H1 (cell line): Measurements from ENCODE around the gene MOB2.

ENCODE experiments used
- CREB1 ChIP-seq: IDR thresholded peaks from 2 replicates; pipeline ENCODE4 v1.6.1; 2012; ENCODE audit warnings: inconsistent platforms
- EGR1 ChIP-seq: IDR thresholded peaks from 2 replicates; pipeline ENCODE4 v1.6.1; 2011; ENCODE audit warnings: low read depth, low read length, borderline replicate concordance
- EP300 ChIP-seq, 2 experiments: IDR thresholded peaks; 1 replicate in 1 of 2; 2 replicates in 1 of 2; pipeline ENCODE4 v1.6.1; 2011 to 2012; ENCODE audit warnings: low read depth in 2 of 2, low read length in 2 of 2, mild to moderate bottlenecking in 2 of 2, borderline replicate concordance in 1 of 2, inconsistent platforms in 1 of 2, moderate library complexity in 1 of 2
- EZH2 ChIP-seq: fragments of 200-600 bp; sonication (generic); IDR thresholded peaks from 2 replicates; pipeline ENCODE4 v1.7.1; 2012; ENCODE audit warnings: low read depth, mild to moderate bottlenecking, moderate library complexity, low read length, inconsistent platforms; ENCODE audit not compliant: severe bottlenecking
- JUND ChIP-seq: IDR thresholded peaks from 2 replicates; pipeline ENCODE4 v1.6.1; 2011; ENCODE audit warnings: mild to moderate bottlenecking, improper control_type of control experiment, low read length
- KDM5A ChIP-seq: fragments of 200-600 bp; IDR thresholded peaks from 2 replicates; pipeline ENCODE4 v1.7.1; 2012; ENCODE audit warnings: mild to moderate bottlenecking, low read length, inconsistent platforms, mixed read lengths
- POLR2A ChIP-seq, 2 experiments: IDR thresholded peaks; 1 replicate in 1 of 2; 2 replicates in 1 of 2; pipeline ENCODE4 v1.6.1; 2011; ENCODE audit warnings: low read depth in 2 of 2, low read length in 2 of 2, mild to moderate bottlenecking in 2 of 2; ENCODE audit errors: control extremely low read depth in 1 of 2
- POLR2AphosphoS5 ChIP-seq: IDR thresholded peaks from 2 replicates; pipeline ENCODE4 v1.6.1; 2011; ENCODE audit warnings: low read depth, low read length
- RFX5 ChIP-seq: IDR thresholded peaks from 2 replicates; pipeline ENCODE4 v1.6.1; 2011; ENCODE audit warnings: low read depth, low read length, improper control_type of control experiment, borderline replicate concordance
- SIN3A ChIP-seq, 2 experiments: IDR thresholded peaks in 1 of 2; conservative IDR thresholded peaks in 1 of 2; 2 replicates each; pipeline ENCODE4 v1.6.1; 2011 to 2012; ENCODE audit warnings: low read length in 2 of 2, improper control_type of control experiment in 1 of 2, low read depth in 1 of 2, mild to moderate bottlenecking in 1 of 2
- SUZ12 ChIP-seq: fragments of 200-600 bp; sonication (generic); IDR thresholded peaks from 2 replicates; pipeline ENCODE4 v1.6.1; 2012; ENCODE audit warnings: mild to moderate bottlenecking, inconsistent platforms, low read length, moderate library complexity, mixed read lengths
- TF ChIP-seq, protein P1 (sequence below), 3 experiments: IDR thresholded peaks; 1 replicate in 2 of 3; 2 replicates in 1 of 3; pipeline versions ENCODE4 v1.5.1 to v1.6.1; 2011; ENCODE audit warnings: low read length in 3 of 3, mild to moderate bottlenecking in 3 of 3, inconsistent platforms in 2 of 3, low read depth in 1 of 3, moderate library complexity in 1 of 3; ENCODE audit not compliant: insufficient read depth in 1 of 3; ENCODE audit errors: control extremely low read depth in 1 of 3
- TF ChIP-seq, protein P2 (sequence below): IDR thresholded peaks from 2 replicates; pipeline ENCODE4 v1.6.1; 2012; ENCODE audit warnings: inconsistent platforms
- TF ChIP-seq, protein P3 (sequence below): IDR thresholded peaks from 2 replicates; pipeline ENCODE4 v1.6.1; 2011; ENCODE audit warnings: low read depth, mild to moderate bottlenecking, low read length; ENCODE audit not compliant: insufficient read depth

DNA sequence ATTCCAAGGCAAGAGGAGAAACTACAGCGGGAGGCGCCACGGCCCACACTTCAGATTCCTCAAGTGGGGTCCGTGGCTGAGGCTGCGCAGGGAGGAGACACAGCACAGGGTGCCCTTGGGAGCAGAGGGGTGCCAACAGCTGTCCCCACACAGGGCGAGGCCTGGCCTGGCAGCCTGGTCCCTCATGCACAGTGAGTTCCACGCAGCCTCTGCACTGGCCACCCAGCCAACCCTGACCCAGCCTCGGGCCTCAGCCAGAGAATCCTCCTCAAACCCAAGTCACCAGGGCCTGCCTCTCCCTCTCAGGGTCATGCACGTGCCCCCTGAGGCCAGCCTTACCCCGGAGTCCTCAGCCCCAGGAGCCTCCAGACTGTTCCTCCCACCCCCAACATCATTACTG, 22.4 kb upstream of the MOB2 start:
- TF ChIP-seq, protein P1, sequence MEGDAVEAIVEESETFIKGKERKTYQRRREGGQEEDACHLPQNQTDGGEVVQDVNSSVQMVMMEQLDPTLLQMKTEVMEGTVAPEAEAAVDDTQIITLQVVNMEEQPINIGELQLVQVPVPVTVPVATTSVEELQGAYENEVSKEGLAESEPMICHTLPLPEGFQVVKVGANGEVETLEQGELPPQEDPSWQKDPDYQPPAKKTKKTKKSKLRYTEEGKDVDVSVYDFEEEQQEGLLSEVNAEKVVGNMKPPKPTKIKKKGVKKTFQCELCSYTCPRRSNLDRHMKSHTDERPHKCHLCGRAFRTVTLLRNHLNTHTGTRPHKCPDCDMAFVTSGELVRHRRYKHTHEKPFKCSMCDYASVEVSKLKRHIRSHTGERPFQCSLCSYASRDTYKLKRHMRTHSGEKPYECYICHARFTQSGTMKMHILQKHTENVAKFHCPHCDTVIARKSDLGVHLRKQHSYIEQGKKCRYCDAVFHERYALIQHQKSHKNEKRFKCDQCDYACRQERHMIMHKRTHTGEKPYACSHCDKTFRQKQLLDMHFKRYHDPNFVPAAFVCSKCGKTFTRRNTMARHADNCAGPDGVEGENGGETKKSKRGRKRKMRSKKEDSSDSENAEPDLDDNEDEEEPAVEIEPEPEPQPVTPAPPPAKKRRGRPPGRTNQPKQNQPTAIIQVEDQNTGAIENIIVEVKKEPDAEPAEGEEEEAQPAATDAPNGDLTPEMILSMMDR (IDR thresholded peaks at IDR 0.05; ENCODE audit: control extremely low read depth in 1 of 3, insufficient read depth in 1 of 3, low read depth in 1 of 3, low read length in 3 of 3), result no peak
- TF ChIP-seq KDM5A, result no peak
- no peak for TF ChIP-seq EZH2
- TF ChIP-seq JUND, result no peak
- no peak for TF ChIP-seq RFX5
- no peak for TF ChIP-seq SUZ12
- no peak for TF ChIP-seq SIN3A (conservative IDR thresholded peaks at IDR 0.05 in 1 of 2, IDR thresholded peaks at IDR 0.05 in 1 of 2; ENCODE audit: low read depth in 1 of 2, low read length in 2 of 2)
- TF ChIP-seq EGR1, result no peak
- no peak for TF ChIP-seq CREB1
- TF ChIP-seq, protein P2, sequence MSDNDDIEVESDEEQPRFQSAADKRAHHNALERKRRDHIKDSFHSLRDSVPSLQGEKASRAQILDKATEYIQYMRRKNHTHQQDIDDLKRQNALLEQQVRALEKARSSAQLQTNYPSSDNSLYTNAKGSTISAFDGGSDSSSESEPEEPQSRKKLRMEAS, result no peak
- TF ChIP-seq EP300 (IDR thresholded peaks at IDR 0.05; ENCODE audit: borderline replicate concordance in 1 of 2, low read depth in 2 of 2, low read length in 2 of 2), result no peak
- no peak for TF ChIP-seq POLR2AphosphoS5
- TF ChIP-seq, protein P3, sequence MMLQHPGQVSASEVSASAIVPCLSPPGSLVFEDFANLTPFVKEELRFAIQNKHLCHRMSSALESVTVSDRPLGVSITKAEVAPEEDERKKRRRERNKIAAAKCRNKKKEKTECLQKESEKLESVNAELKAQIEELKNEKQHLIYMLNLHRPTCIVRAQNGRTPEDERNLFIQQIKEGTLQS, result no peak
- no peak for TF ChIP-seq POLR2A (IDR thresholded peaks at IDR 0.05; ENCODE audit: control extremely low read depth in 1 of 2, low read depth in 2 of 2, low read length in 2 of 2)
